ENCODE data around the gene FEM1C. TPM values are rescaled to one million over a fixed set of nuclear protein-coding genes. Genes with fewer than 3 reads are reported as not detected.

The FEM1C gene
- polyA plus RNA-seq, 1 donor from 2014 or later: 2.9 TPM

- peaks cover 20 to 28% (median 22%) of the 10 kb centered on the region in 3 donors for H3K4me1 Mint-ChIP-seq
- H3K4me3 Mint-ChIP-seq: no peak overlapping the region
- H3K27ac Mint-ChIP-seq: peak overlapping the region in 1 of 3 donors; percentile 86
- peaks cover 3% of the 10 kb centered on the region for H3K36me3 Mint-ChIP-seq
- peaks cover 0 to 2% (median 0%) of the 10 kb centered on the region in 3 donors for H3K9me3 Mint-ChIP-seq
- H3K27me3 Mint-ChIP-seq: no peaks in the 10 kb centered on the region
These were observed 30.8 kb upstream of the FEM1C start for GRCh38 chr5:115575167-115576070.

GRCh38 chr5:115573133-115573532 lies 28.6 kb upstream of the FEM1C start:
- no peaks in the 10 kb centered on the region for H3K27me3 Mint-ChIP-seq
- H3K27ac Mint-ChIP-seq: no peak overlapping the region
- H3K4me3 Mint-ChIP-seq: no peak overlapping the region
- no peaks in the 10 kb centered on the region for H3K36me3 Mint-ChIP-seq
- H3K9me3 Mint-ChIP-seq: peaks cover 0 to 2% (median 0%) of the 10 kb centered on the region in 3 donors
- peaks cover 5 to 9% (median 6%) of the 10 kb centered on the region in 3 donors for H3K4me1 Mint-ChIP-seq

DNA sequence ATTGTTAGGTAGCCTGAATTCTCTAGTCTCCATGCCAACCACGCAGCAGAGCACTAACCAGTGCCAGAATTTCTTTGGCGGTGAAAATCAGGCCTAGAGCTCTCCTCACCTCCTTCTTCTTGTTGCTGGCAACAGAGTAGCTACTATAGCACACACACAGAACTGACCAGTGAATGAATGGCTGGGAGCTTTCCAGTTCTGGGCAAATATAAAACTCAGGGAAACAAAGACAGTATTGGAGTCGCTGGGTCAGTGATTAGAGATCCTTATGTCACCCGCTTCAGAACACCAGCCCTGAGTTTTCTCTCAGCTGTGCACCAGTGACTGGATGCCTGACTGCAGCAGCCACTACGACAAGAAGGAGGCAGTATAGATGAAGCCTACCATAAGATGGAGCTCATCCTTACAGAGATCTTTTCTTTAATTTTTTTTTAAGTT lies 26.9 kb upstream of the FEM1C start:
- no peak overlapping the region for H3K4me3 Mint-ChIP-seq
- H3K9me3 Mint-ChIP-seq: no peaks in the 10 kb centered on the region
- no peaks in the 10 kb centered on the region for H3K36me3 Mint-ChIP-seq
- H3K27ac Mint-ChIP-seq: no peak overlapping the region
- H3K4me1 Mint-ChIP-seq: peaks cover 0 to 5% (median 5%) of the 10 kb centered on the region in 3 donors
- H3K27me3 Mint-ChIP-seq: no peaks in the 10 kb centered on the region

GRCh38 chr5:115568668-115569067 lies 24.1 kb upstream of the FEM1C start:
- no peaks in the 10 kb centered on the region for H3K4me1 Mint-ChIP-seq
- H3K36me3 Mint-ChIP-seq: no peaks in the 10 kb centered on the region
- no peak overlapping the region for H3K27ac Mint-ChIP-seq
- H3K9me3 Mint-ChIP-seq: no peaks in the 10 kb centered on the region
- H3K27me3 Mint-ChIP-seq: no peaks in the 10 kb centered on the region
- no peak overlapping the region for H3K4me3 Mint-ChIP-seq

DNA sequence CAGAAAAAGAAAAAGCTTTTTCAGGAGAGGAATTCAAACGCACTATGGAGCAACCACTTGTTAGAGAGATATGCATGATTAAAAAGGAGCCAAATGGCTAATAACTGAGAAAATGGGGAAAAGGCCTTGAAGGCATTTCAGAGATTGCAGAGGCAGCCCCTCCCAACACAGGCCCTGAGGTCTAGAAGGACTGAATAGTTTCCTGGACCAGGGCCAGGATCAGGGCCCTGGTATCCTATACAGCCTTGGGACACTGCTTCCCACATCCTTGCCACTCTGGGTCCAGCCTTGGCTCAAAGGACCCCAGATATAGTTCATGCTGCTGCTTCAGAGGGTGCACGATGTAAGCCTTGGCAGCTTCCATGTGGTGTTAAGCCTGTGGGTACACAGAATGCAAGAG lies 20.7 kb upstream of the FEM1C start:
- H3K4me1 Mint-ChIP-seq: no peaks in the 10 kb centered on the region
- no peaks in the 10 kb centered on the region for H3K36me3 Mint-ChIP-seq
- no peaks in the 10 kb centered on the region for H3K27me3 Mint-ChIP-seq

GRCh38 chr5:115561176-115561575 lies 16.6 kb upstream of the FEM1C start:
- Mint-ChIP-seq H3K9me3 (no peaks in the 10 kb centered on the region), H3K27ac (no peak overlapping the region), H3K4me1 (no peaks in the 10 kb centered on the region), H3K36me3 (no peaks in the 10 kb centered on the region), H3K27me3 (no peaks in the 10 kb centered on the region), H3K4me3 (no peak overlapping the region)

More for the DNA sequence above, 20.7 kb upstream of the FEM1C start:
- H3K27ac Mint-ChIP-seq: no peak overlapping the region
- H3K4me3 Mint-ChIP-seq: no peak overlapping the region
- H3K9me3 Mint-ChIP-seq: no peaks in the 10 kb centered on the region

- H3K36me3 Mint-ChIP-seq: no peaks in the 10 kb centered on the region
- H3K27ac Mint-ChIP-seq: no peak overlapping the region
- H3K27me3 Mint-ChIP-seq: no peaks in the 10 kb centered on the region
- H3K4me3 Mint-ChIP-seq: no peak overlapping the region
- H3K9me3 Mint-ChIP-seq: no peaks in the 10 kb centered on the region
- no peaks in the 10 kb centered on the region for H3K4me1 Mint-ChIP-seq
These were observed 14.9 kb upstream of the FEM1C start for GRCh38 chr5:115559524-115559923.

GRCh38 chr5:115558388-115558956 lies 13.9 kb upstream of the FEM1C start:
- Mint-ChIP-seq H3K4me3 (no peak overlapping the region), H3K4me1 (no peaks in the 10 kb centered on the region), H3K27me3 (no peaks in the 10 kb centered on the region), H3K9me3 (no peaks in the 10 kb centered on the region), H3K36me3 (no peaks in the 10 kb centered on the region), H3K27ac (no peak overlapping the region)

GRCh38 chr5:115557667-115558387 lies 13.3 kb upstream of the FEM1C start:
- Mint-ChIP-seq H3K27me3 (no peaks in the 10 kb centered on the region), H3K9me3 (no peaks in the 10 kb centered on the region), H3K27ac (peak overlapping the region in 1 of 3 donors; percentile 41), H3K4me1 (no peaks in the 10 kb centered on the region), H3K4me3 (no peak overlapping the region), H3K36me3 (no peaks in the 10 kb centered on the region)

DNA sequence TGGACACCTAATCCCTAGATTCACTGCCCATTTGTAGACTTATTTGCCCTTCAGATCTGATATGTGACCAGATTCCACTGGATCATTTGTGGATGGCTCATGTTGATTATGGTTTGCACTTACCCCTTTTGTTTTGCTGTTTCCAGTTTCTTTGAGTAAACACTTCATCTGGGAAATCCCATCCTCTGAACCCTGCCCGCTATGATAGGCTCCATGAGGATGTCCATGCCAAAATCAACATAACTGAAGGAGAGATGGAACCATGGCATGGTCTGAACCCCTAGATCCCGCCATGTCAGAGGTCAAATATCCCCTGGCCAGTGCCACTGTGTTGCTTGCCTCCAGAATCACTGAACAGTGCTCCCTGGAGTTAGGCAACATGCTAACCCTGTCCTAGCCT lies 11.7 kb upstream of the FEM1C start:
- Mint-ChIP-seq H3K27me3 (no peaks in the 10 kb centered on the region), H3K27ac (no peak overlapping the region), H3K4me3 (no peak overlapping the region), H3K4me1 (no peaks in the 10 kb centered on the region), H3K36me3 (no peaks in the 10 kb centered on the region), H3K9me3 (peaks cover 0 to 2% (median 0%) of the 10 kb centered on the region in 3 donors)

GRCh38 chr5:115555084-115555633 lies 10.6 kb upstream of the FEM1C start:
- H3K4me1 Mint-ChIP-seq: no peaks in the 10 kb centered on the region
- no peak overlapping the region for H3K4me3 Mint-ChIP-seq
- no peak overlapping the region for H3K27ac Mint-ChIP-seq
- peaks cover 0 to 2% (median 0%) of the 10 kb centered on the region in 3 donors for H3K9me3 Mint-ChIP-seq
- no peaks in the 10 kb centered on the region for H3K36me3 Mint-ChIP-seq
- no peaks in the 10 kb centered on the region for H3K27me3 Mint-ChIP-seq

DNA sequence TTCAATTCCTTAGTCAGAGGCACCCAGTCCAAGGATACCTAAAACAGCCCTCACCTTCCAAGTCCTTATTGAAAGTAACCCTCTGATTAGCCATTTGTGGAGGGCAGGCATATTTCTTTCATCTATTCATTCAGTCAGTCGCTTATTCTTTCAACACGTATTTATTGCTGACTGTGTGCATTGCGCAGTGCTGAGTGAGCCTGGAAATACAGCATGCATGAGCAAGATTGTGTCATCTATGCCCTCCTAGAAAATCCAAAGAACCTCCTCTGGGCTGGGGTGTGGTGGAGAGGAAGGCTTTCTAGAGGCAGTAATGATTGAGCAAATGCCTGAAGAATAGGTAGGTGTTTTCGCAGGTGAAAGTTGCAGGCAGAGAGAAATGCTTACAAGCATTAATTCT lies 8.5 kb upstream of the FEM1C start:
- H3K36me3 Mint-ChIP-seq: no peaks in the 10 kb centered on the region
- H3K27ac Mint-ChIP-seq: no peak overlapping the region
- peaks cover 0 to 2% (median 0%) of the 10 kb centered on the region in 3 donors for H3K9me3 Mint-ChIP-seq
- no peak overlapping the region for H3K4me3 Mint-ChIP-seq
- no peaks in the 10 kb centered on the region for H3K27me3 Mint-ChIP-seq
- H3K4me1 Mint-ChIP-seq: peaks cover 0 to 2% (median 0%) of the 10 kb centered on the region in 3 donors

GRCh38 chr5:115551415-115551814 lies 6.8 kb upstream of the FEM1C start:
- no peaks in the 10 kb centered on the region for H3K27me3 Mint-ChIP-seq
- peaks cover 0 to 2% (median 0%) of the 10 kb centered on the region in 3 donors for H3K9me3 Mint-ChIP-seq

GRCh38 chr5:115549154-115549553 lies 4.6 kb upstream of the FEM1C start:
- no peaks in the 10 kb centered on the region for H3K27me3 Mint-ChIP-seq
- H3K27ac Mint-ChIP-seq: no peak overlapping the region
- peaks cover 0 to 3% (median 3%) of the 10 kb centered on the region in 3 donors for H3K9me3 Mint-ChIP-seq
- no peaks in the 10 kb centered on the region for H3K36me3 Mint-ChIP-seq
- no peak overlapping the region for H3K4me3 Mint-ChIP-seq
- H3K4me1 Mint-ChIP-seq: peaks cover 0 to 5% (median 0%) of the 10 kb centered on the region in 3 donors

More at GRCh38 chr5:115551415-115551814, 6.8 kb upstream of the FEM1C start:
- no peak overlapping the region for H3K4me3 Mint-ChIP-seq
- peak overlapping the region in 1 of 3 donors; percentile 58 for H3K27ac Mint-ChIP-seq
- no peaks in the 10 kb centered on the region for H3K36me3 Mint-ChIP-seq
- H3K4me1 Mint-ChIP-seq: peaks cover 0 to 2% (median 0%) of the 10 kb centered on the region in 3 donors

- Mint-ChIP-seq H3K27me3 (no peaks in the 10 kb centered on the region), H3K36me3 (no peaks in the 10 kb centered on the region), H3K4me1 (peaks cover 0 to 5% (median 0%) of the 10 kb centered on the region in 3 donors), H3K9me3 (peaks cover 0 to 3% (median 3%) of the 10 kb centered on the region in 3 donors), H3K27ac (no peak overlapping the region), H3K4me3 (no peak overlapping the region)
These were observed 4.1 kb upstream of the FEM1C start for GRCh38 chr5:115548683-115549082.
